Raji (cell line): Measurements from ENCODE around the gene MMP25.
A peak's percentile ranks its signal among the peaks of the same experiment; 100 is the strongest.

Source experiments
- POLR2A ChIP-seq: IDR thresholded peaks from 2 replicates; pipeline ENCODE4 v1.6.1; 2011; ENCODE audit warnings: low read depth, low read length, control low read depth; ENCODE audit not compliant: insufficient read depth

The MMP25 gene

GRCh38 chr16:3056336-3057180 is 10.2 kb downstream of the MMP25 start:
- no peak for TF ChIP-seq POLR2A

DNA sequence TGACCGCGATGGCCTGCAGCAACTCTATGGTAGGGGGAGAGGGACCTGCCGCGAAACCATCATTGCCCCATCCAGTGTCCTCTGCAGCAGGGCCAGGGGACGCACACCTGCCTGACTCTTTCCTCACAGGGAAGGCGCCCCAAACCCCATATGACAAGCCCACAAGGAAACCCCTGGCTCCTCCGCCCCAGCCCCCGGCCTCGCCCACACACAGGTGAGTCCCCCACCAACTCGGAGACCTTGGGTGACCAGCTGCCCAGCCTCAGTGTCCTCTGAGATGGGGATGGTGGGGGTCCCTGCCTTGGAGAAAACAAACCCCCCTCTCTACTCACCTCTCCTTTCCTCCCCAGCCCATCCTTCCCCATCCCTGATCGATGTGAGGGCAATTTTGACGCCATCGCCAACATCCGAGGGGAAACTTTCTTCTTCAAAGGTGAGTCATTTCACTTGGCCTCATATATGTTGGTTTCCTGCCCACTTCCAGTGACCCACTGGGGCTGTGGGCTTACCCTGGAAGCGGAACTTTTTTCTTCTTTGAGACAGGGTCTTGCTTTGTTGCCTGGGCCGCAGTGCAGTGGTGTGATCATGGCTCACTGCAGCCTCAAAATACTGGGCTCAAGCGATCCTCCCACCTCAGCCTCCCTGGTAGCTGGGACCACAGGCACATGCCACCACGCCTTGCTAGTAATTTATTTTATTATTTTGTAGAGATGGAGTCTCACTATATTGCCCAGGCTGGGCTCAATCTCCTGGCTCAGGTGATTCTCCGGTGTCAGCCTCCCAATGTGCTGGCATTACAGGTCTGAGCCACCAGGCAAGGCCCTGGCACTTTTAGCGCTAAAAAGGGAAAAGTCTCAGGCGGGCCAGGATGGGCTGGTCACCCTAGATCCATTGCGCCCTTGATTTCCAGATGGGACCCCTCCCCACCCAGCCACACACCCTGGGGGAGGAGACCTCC is 11.1 kb downstream of the MMP25 start:
- no peak for TF ChIP-seq POLR2A

DNA sequence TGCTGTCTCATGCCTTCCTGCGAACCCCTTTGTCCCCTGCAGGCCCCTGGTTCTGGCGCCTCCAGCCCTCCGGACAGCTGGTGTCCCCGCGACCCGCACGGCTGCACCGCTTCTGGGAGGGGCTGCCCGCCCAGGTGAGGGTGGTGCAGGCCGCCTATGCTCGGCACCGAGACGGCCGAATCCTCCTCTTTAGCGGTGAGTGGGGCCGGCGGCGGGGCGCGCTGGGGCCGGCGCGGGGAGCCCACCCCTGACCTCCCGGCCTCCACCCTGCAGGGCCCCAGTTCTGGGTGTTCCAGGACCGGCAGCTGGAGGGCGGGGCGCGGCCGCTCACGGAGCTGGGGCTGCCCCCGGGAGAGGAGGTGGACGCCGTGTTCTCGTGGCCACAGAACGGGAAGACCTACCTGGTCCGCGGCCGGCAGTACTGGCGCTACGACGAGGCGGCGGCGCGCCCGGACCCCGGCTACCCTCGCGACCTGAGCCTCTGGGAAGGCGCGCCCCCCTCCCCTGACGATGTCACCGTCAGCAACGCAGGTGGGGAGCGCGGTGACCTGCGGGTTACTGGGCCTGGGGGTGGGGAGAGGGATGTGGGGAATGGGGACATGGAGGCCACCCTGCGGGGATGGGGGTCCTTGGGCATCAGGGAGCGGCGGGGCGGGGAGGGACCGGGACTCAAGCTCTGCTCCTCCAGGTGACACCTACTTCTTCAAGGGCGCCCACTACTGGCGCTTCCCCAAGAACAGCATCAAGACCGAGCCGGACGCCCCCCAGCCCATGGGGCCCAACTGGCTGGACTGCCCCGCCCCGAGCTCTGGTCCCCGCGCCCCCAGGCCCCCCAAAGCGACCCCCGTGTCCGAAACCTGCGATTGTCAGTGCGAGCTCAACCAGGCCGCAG is 12.0 kb downstream of the MMP25 start:
- no peak for TF ChIP-seq POLR2A

DNA sequence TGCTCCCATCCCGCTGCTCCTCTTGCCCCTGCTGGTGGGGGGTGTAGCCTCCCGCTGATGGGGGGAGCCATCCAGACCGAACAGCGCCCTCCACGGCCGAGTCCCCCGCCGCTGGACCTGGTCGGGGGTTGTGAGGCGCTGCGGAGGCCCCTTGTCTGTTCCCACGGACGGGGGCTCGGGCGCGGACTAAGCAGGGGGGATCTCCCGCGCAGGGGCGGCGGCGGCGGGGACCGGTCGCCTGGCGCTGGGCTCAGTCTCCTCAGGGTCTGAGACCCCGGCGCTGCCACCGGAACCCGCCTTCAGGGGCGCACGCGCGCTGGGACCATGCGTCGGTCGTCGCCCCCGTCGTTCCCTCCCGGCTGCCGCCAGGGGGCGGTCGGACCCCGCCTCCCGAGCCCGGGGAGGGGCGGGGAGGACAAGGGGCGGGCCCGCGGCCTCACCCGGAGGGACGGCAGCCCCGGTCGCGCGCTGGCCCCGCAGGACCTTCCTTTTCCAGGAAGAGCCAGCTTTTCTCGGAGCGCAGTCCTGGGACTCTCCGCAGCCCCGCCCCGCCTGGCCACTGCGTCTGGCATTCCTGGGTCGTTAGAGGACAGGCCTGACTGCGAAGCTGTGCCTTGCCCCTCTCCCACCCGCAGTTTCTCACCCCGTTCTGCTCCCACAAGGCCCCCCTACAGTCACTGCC is 12.8 kb downstream of the MMP25 start:
- peak; percentile 69 for TF ChIP-seq POLR2A

DNA sequence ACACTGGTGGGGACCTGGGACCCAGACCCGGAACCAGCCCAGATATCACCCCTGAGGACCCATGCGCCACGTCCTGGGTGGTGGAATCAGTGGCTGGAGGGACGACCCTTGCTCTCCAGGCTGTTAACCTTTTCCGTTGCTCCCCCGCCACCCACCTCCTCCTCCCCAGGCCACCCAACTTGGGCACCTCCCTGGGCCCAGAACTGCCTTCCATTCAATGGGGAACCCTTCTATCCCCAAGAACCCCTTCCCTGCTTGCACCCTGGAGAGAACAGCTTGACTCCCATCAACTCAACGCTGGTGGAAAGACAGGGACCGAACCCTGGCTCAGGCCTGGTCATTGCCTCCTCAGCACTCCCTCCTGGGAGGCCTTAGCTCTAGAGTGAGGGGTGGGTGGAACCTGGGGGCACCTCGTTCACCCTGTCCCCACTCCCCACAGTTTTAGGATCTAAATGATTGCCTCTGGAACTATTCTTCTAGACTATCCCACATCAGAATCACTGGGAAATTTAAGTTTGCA is 13.4 kb downstream of the MMP25 start:
- no peak for TF ChIP-seq POLR2A

GRCh38 chr16:3060339-3061127 is 14.2 kb downstream of the MMP25 start:
- no peak for TF ChIP-seq POLR2A

- no peak for TF ChIP-seq POLR2A
Measured at GRCh38 chr16:3062553-3062952, 16.2 kb downstream of the MMP25 start.

GRCh38 chr16:3063625-3064386 is 17.4 kb downstream of the MMP25 start:
- no peak for TF ChIP-seq POLR2A

GRCh38 chr16:3065069-3065741 is 18.8 kb downstream of the MMP25 start, which contains the start of gene IL32:
Gene IL32, plus strand, starts transcription at chr16:3065640. Its CDS starts 172 bp downstream, at chr16:3065812.
- no peak for TF ChIP-seq POLR2A

GRCh38 chr16:3065742-3066439 is 19.5 kb downstream of the MMP25 start:
- no peak for TF ChIP-seq POLR2A

DNA sequence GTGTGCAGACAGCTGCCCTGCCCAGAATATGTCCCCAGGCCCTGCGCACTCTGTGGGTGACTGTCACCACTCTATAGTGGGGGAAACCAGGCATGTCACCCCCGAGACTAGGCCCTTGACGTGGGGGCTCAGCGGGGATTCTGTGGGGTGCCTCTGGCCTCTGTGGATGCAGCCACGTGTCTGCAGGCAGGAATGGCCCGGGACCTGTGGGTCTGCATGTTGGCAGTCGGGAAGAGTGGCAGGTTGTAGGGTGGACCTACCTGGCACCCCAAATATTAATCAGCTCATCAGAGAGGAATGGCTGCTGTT is 20.0 kb downstream of the MMP25 start:
- TF ChIP-seq POLR2A = no peak

GRCh38 chr16:3068487-3068886 is 22.1 kb downstream of the MMP25 start:
- TF ChIP-seq POLR2A = no peak
